Ishikawa (cell line): Measurements from ENCODE around the gene RNF217.

ENCODE experiments used
- CEBPB ChIP-seq: IDR thresholded peaks from 2 replicates; pipeline ENCODE4 v1.6.1; 2012
- CREB1 ChIP-seq: IDR thresholded peaks from 2 replicates; pipeline ENCODE4 v1.6.1; 2012; ENCODE audit warnings: low read depth
- EGR1 ChIP-seq: IDR thresholded peaks from 2 replicates; pipeline ENCODE4 v1.6.1; 2012
- EP300 ChIP-seq: IDR thresholded peaks from 2 replicates; pipeline ENCODE4 v1.6.1; 2012; ENCODE audit warnings: borderline replicate concordance
- FOXM1 ChIP-seq: IDR thresholded peaks from 2 replicates; pipeline ENCODE4 v1.6.1; 2012; ENCODE audit warnings: low read depth, borderline replicate concordance
- RAD21 ChIP-seq: IDR thresholded peaks from 2 replicates; pipeline ENCODE4 v1.6.1; 2012; ENCODE audit warnings: low read depth
- TAF1 ChIP-seq: IDR thresholded peaks from 2 replicates; pipeline ENCODE4 v1.6.1; 2012; ENCODE audit warnings: low read depth, mild to moderate bottlenecking
- TEAD4 ChIP-seq: IDR thresholded peaks from 2 replicates; pipeline ENCODE4 v1.6.1; 2012
- YY1 ChIP-seq: IDR thresholded peaks from 2 replicates; pipeline ENCODE4 v1.6.1; 2012; ENCODE audit warnings: low read depth
- TF ChIP-seq, protein P1 (sequence below): IDR thresholded peaks from 2 replicates; pipeline ENCODE4 v1.6.1; 2012
- TF ChIP-seq, protein P2 (sequence below): IDR thresholded peaks from 2 replicates; pipeline ENCODE4 v1.6.1; 2012

DNA sequence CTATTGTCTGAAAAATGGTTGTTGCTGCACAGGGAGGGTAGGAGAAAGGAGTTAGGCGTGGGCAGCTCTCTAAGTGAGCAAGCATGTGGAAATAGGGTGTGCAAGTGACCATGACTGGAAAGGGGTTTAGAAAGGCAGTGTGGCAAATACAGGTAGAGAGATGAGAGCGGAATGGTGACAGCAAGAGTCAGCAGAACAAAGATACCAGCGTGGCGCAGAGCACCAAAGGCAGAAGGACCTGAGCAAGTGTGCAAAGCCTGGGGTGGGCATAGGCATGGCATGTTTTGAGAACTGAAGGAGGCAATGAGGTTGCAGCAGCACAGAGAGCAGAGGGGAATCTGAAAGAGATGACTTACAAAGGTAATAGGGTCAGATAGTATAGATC lies 17.0 kb downstream of the RNF217 start:
- TF ChIP-seq, protein P1, sequence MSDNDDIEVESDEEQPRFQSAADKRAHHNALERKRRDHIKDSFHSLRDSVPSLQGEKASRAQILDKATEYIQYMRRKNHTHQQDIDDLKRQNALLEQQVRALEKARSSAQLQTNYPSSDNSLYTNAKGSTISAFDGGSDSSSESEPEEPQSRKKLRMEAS, result no peak
- no peak for TF ChIP-seq TAF1
- no peak for TF ChIP-seq EP300
- no peak for TF ChIP-seq CREB1
- no peak for TF ChIP-seq FOXM1
- no peak for TF ChIP-seq RAD21
- no peak for TF ChIP-seq YY1
- no peak for TF ChIP-seq TEAD4
- TF ChIP-seq CEBPB, result no peak
- TF ChIP-seq, protein P2, sequence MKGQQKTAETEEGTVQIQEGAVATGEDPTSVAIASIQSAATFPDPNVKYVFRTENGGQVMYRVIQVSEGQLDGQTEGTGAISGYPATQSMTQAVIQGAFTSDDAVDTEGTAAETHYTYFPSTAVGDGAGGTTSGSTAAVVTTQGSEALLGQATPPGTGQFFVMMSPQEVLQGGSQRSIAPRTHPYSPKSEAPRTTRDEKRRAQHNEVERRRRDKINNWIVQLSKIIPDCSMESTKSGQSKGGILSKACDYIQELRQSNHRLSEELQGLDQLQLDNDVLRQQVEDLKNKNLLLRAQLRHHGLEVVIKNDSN, result no peak
- TF ChIP-seq EGR1, result no peak
